Colon (tissue), 2 donors: Measurements from ENCODE around the gene TAS1R3.
"Not testable (repeated sequence)": the region's sequence is repeated elsewhere in the genome, so short reads cannot be mapped to it uniquely, and the experiment has no call there.

Experiments used
- FAIRE-seq: peaks from 2 replicates; lab custom pipeline; 2012; peaks lifted over from hg19 to GRCh38; lab: Jason Lieb, UNC
- donor health status: control.
- donor health status: control.

The TAS1R3 gene

DNA sequence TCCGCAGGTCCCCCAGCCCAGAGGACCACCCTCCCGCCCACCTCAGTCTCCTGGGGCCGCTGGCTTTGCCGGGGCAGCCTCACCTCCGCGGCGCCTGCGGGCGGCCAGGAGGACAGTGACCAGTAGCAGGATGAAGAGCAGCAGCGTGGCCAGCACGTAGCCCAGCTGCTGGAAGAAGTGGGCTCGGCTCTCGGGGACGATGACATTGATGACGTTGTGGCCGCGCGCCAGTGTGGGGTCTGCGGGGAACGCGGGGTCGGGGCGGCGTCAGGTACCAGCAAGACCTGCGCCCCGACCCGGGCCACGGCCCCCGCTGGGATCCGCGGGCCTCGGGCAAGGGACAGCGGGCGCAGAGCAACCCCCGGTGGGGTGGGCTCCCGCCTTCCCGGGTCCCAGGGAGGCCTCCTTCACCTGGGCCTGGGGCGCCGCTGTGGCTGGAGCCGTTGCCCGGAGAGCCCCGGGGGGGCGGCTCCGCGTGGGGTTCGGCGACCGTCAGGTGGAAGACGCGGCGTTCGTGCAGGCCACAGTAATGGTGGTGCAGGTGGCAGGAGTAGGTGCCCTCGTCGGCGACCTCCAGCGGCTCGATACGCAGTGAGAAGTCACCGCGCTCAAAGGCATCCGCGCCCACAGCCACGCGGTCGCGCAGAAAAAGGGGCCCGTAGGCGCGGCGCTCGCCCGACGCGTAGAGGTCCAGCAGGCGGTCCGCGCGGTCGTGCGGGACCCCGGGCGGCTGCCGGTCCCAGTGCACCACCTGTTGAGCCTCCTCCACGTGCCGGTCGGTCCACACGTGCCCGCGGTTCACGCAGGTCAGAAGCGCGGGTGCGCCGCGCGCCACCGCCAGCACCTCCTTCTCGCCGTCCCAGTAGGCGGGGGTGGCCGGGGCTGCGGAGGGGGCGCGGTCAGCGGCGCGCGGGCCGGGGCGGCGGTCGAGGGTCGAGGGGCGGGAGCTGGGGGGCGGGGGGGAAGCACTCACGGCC lies 23.5 kb downstream of the TAS1R3 start:
- FAIRE-seq = no peak

- FAIRE-seq = no peak
Observed at GRCh38 chr1:1355416-1355815, 24.3 kb downstream of the TAS1R3 start.

DNA sequence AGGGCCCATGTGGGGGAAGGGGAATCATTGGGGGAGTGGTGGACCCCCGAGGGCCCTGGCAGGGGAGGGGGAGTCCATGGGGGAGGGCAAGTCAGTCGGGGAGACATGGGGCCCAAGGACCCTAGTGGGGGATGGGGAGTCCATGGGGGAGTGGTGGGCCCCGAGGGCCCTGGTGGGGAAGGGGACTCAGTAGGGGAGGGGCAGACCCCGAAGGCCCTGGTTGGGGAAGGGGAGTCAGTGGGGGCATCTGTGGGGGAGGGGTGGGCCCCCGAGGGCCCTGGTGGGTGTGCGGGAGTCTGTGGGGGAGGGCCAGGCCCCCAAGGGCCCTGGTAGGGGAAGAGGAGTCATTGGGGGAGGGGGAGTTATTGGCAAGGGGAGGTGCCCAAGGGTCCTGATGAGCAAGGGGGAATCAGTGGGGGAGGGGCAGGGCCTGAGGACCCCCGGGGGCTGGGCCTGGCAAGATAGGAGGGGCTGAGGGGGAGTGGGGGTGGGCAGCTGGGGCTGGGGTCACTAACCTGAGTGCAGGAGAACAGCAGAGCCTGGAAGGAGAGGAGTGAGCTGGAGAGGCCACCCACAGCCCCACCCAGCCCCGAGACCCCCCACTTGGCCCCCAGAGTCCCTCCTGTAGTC lies 25.2 kb downstream of the TAS1R3 start:
- no peak for FAIRE-seq

GRCh38 chr1:1356796-1357401 lies 25.8 kb downstream of the TAS1R3 start:
- no peak for FAIRE-seq

GRCh38 chr1:1357871-1358432 lies 26.9 kb downstream of the TAS1R3 start:
- FAIRE-seq = no peak

- no peak for FAIRE-seq
Observed at GRCh38 chr1:1358433-1359271, 27.6 kb downstream of the TAS1R3 start, which contains the start of gene MXRA8. TSS of gene MXRA8 (minus strand) at chr1:1358555. CDS start at chr1:1358504, 51 bp downstream.

DNA sequence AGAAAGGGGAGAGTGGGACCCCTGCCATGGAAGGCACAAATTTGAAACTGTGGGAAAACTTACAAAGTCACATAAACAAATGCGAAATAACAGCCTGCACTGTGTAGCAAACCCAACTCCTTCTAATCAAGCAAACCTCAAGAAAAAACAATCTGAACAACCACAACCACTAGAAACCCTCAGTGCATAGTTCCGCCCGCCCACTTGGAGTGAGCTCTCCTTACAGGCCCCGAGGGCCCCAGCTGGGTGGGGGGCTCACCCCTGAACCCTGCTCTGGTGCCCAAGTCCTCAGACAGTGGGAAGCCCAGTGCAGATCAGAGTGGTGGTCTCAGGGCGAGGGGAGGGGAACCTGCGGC lies 28.2 kb downstream of the TAS1R3 start:
- no peak for FAIRE-seq

DNA sequence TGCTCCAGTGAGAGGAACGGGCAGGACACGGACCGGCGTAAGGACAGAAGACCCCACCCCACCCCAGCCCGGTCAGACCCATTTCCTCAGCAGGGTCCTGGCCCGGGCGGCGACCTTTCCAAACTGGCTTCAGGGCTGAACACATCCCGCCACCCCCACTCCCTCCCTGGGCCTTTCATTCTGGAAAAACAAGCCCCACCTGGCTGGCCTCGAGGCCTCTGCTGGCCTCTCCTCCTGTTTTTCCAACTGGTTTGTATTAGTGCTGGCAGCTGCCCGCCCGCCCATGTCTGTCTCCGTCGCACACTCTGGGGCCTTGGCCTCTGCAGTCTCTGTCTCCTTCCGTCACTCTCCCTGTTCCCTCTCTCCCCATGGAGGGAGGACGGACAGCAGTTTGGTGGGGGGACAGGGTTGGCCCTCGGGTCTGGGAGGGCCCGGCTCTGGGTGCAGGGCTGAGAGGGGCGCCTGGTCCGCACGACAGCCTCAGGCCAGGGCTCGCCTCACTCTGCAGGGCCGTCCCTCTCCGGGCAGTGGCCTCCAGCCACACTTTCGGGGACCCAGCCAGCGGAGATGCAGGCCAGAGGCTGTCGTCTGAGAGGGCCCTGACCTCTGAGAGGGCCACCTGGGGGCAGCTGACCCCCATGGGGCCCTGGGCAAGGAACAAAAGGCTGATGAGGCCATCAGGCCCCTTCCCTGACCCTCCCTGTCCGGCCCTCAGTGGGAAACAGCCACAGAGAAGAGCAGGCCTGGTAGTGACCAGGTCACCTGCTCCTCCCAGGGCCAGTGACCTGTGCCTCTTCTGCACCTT lies 28.8 kb downstream of the TAS1R3 start:
- FAIRE-seq = no peak

DNA sequence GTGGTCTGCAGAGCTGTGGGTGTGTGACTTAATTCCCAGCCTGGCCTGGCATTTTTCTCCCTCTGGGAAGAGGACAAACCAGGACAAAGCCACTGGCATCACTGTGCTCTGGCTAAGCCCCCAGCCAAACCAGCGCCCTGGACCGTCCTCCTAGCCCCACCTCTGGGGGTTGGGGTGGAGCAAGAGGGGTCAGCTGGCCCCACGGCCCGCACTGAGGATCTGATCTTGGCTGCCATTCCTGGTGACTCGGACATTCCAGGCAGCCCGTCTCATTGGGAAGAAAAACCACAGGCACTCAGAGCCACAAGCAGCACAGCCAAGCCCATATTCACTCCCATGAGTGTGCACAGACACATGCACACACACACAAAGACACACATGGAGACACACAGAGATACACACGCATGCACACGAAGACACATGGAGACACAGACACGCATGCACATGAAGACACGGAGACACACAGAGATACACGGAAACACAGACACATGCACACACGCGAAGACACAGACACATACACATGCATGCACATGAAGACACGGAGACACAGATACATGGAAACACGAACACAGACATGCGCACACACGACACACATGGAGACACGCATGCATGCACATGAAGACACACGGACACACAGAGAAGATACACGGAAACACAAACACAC lies 29.6 kb downstream of the TAS1R3 start:
- no peak for FAIRE-seq

DNA sequence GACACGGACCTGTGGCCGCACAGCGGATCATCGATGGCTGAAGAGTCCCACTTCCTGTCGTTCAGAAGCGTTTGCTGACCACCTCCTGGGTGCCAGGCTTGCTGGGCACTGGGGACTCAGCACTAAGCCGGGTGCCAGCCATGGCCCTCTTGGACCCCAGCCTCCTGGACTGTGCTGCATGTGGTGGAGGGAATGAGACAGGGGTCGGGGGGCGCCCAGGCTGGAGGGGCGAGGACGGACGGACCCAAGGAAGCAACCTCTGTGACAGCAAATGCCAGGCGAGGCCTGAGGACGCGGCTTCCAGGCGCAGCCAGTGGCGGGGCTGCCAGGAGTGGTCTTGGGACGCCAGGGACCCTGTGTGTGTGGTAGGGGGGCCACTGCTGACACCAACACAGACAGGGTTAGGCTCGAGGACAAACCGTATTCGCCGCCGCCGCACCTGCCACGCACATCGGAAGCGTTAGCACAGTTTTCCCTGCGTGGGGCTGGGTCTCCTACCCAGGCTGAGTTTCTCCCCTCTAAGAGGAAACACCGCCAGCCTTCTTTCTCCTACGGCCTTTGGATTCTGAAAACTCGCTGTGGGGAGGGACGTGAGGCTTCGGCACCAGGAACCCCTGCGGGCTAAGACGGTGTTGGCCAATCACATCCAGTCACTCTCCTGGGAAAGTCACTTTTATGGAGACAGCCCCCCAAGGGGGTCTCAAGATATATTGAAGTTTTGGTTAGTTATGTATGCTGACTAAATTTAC lies 30.3 kb downstream of the TAS1R3 start:
- FAIRE-seq = no peak

DNA sequence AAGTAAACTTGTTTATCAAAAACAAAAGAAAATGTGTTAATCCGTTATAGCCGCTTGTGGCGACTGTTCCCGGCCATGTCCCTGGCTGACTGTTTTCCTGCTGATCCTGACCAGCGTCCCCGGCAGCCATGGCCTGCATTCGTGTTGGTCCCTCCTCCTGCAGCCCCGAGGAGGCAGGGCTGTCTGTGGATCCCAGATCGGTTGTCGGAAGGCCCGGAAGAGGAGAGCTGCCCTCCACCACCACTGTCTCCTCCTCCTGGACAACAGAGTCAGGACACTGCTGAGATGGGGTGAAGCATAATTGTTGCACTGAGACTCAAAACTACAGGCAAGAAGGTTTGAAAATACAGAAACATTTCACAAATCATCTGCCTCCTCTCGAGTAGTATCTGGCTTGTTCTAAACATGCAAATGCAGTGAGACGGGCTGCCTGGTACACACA lies 30.9 kb downstream of the TAS1R3 start:
- no peak for FAIRE-seq

- FAIRE-seq = no peak
Observed at GRCh38 chr1:1364266-1364665, 33.2 kb downstream of the TAS1R3 start.

DNA sequence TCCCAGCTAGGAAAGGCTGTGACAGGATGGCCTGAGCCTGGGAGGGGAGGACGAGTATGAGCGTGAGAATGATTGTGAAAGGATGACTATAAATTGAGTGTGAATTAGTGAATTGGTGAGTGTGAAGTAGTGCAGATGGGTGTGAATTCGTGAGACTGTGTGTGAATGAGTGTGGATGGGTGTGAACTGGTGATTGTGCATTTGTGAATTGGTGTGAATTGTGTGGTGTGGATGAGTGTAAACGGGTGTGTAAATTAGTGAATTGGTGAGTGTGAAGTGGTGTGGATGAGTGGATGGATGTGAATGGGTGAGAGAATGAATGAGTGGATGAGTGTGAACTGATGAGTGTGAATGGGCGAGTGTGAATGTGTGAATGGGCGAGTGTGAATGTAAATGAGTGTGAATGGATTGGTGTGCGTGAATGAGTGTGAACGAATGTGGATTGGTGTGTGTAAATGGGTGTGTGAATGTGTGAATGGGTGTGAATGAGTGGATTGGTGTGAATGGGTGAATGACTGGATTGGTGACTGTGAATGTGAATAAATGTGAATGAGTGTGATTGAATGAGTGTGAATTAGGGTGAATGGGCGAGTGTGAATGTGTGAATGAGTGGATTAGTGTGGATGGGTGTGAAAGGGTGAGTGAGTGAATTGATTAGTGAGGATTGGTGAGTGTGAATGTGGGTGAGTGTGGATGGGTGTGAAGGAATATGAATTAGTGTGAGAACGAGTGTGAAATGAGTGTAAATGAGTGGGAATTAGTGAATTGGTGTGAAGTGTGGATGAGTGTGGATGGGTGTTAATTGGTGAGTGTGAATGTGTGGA lies 35.0 kb downstream of the TAS1R3 start:
- FAIRE-seq = no peak

DNA sequence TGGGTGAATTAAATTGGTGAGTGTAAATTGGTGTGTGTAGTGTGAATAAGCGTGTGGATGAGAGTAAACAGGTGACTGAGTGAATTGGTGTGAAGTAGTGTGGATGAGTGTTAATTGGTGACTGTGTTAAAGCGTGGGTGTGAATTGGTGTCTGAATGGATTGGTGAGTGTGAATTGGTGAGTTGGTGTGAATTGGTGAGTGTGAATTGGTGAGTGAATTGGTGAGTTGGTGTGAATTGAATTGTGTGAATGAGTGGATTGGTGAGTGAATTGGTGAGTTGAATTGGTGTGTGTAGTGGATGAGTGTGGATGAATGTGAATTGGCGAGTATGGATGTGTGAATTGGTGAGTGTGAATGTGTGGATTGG lies 35.6 kb downstream of the TAS1R3 start:
- no peak for FAIRE-seq

DNA sequence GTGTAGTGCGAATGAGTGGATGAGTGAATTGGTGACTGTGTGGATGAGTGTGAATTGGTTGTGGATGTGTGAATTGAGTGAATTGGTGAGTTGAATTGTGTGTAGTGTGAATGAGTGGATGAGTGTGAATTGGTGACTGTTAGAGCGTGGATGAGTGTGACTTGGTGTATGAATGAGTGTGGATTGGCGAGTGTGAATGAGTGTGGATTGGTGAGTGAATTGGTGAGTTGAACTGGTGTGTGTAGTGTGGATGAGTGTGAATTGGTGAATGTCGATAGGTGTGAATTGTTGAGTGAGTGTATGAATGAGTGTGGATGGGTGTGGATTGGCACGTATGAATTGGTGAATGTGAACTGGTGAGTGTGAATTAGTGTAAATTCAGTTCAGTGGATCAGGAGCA lies 36.2 kb downstream of the TAS1R3 start:
- FAIRE-seq = no peak

GRCh38 chr1:1370094-1370493 lies 39.0 kb downstream of the TAS1R3 start:
- not testable (repeated sequence) for FAIRE-seq

- FAIRE-seq = no peak
Observed at GRCh38 chr1:1370771-1371300, 39.8 kb downstream of the TAS1R3 start.

DNA sequence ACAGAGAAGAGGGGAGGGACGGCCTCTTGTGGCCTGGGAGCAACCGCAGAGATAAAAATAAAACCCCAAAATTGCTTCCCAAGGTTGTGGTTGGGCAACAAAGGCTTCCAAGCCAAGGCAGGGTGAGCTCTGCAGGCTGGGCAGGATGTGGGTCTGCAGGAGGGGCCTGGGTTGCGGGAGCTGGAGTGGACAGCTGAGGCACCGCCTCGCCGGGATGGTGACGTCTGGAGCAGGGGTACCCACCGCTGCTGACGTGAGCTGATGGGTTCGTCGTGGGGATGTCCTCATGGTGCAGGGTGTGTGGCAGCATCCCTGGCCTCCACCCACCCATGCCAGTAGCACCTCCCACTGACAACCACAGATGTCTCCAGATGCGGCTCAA lies 40.3 kb downstream of the TAS1R3 start:
- no peak for FAIRE-seq
